Trophoblast cell (in vitro differentiated cells and primary cell): Measurements from ENCODE around the gene KDM4B.
A peak's percentile ranks its signal among the peaks of the same experiment; 100 is the strongest.

Experiments used
- DNase-seq, 2 donors: peaks; one replicate each; pipeline ENCODE4 v3.0.0-alpha.2; 2016
- H2AFZ ChIP-seq: 2 replicates; pipeline ENCODE4 v1.6.1; 2013; ENCODE audit warnings: low read length, moderate library complexity, mild to moderate bottlenecking; ENCODE audit not compliant: insufficient read depth, poor library complexity
- H2AK5ac ChIP-seq: 2 replicates; pipeline ENCODE4 v1.6.1; 2013; ENCODE audit warnings: mild to moderate bottlenecking, low read length
- H2BK120ac ChIP-seq: 2 replicates; pipeline ENCODE4 v1.6.1; 2013; ENCODE audit warnings: low read length, mild to moderate bottlenecking, moderate library complexity; ENCODE audit not compliant: insufficient read depth, poor library complexity
- H2BK12ac ChIP-seq: 2 replicates; pipeline ENCODE4 v1.6.1; 2013; ENCODE audit warnings: mild to moderate bottlenecking, low read length, moderate library complexity
- H2BK5ac ChIP-seq: 2 replicates; pipeline ENCODE4 v1.6.1; 2013; ENCODE audit warnings: low read length, low read depth, moderate library complexity, mild to moderate bottlenecking; ENCODE audit not compliant: poor library complexity
- H3K14ac ChIP-seq: 2 replicates; pipeline ENCODE4 v1.6.1; 2013; ENCODE audit warnings: mild to moderate bottlenecking, low read length
- H3K18ac ChIP-seq: 2 replicates; pipeline ENCODE4 v1.6.1; 2013; ENCODE audit warnings: mild to moderate bottlenecking, low read length
- H3K23ac ChIP-seq: 2 replicates; pipeline ENCODE4 v1.6.1; 2013; ENCODE audit warnings: low read length
- H3K27ac ChIP-seq: 2 replicates; pipeline ENCODE4 v1.5.1; 2013; ENCODE audit warnings: low read depth, mild to moderate bottlenecking, inconsistent platforms, low read length, moderate library complexity
- H3K27me3 ChIP-seq: 2 replicates; pipeline ENCODE4 v1.6.1; 2013; ENCODE audit warnings: inconsistent platforms, mild to moderate bottlenecking, low read length, moderate library complexity; ENCODE audit not compliant: insufficient read depth
- H3K36me3 ChIP-seq, 2 experiments: 1 replicate in 1 of 2; 2 replicates in 1 of 2; pipeline ENCODE4 v1.6.1; 2013; ENCODE audit warnings: low read length in 2 of 2, mild to moderate bottlenecking in 2 of 2, moderate library complexity in 1 of 2; ENCODE audit not compliant: insufficient read depth in 2 of 2, control insufficient read depth in 1 of 2
- H3K4ac ChIP-seq: 2 replicates; pipeline ENCODE4 v1.6.1; 2013; ENCODE audit warnings: low read depth, mild to moderate bottlenecking, low read length, moderate library complexity
- H3K4me1 ChIP-seq, 2 experiments: 1 replicate in 1 of 2; 2 replicates in 1 of 2; pipeline ENCODE4 v1.6.1; 2013; ENCODE audit warnings: low read length in 2 of 2, mild to moderate bottlenecking in 2 of 2, moderate library complexity in 1 of 2; ENCODE audit not compliant: insufficient read depth in 2 of 2, control insufficient read depth in 1 of 2
- H3K4me2 ChIP-seq: 2 replicates; pipeline ENCODE4 v1.6.1; 2013; ENCODE audit warnings: inconsistent platforms, mild to moderate bottlenecking, low read length, moderate library complexity
- H3K4me3 ChIP-seq: 2 replicates; pipeline ENCODE4 v1.5.1; 2013; ENCODE audit warnings: mild to moderate bottlenecking, low read depth, low read length, inconsistent platforms
- H3K79me1 ChIP-seq: one replicate; pipeline ENCODE4 v1.6.1; 2013; ENCODE audit warnings: low read length
- H3K79me2 ChIP-seq: 2 replicates; pipeline ENCODE4 v1.6.1; 2013; ENCODE audit warnings: low read length, mild to moderate bottlenecking; ENCODE audit not compliant: control insufficient read depth, insufficient read depth, poor library complexity
- H3K9ac ChIP-seq: 2 replicates; pipeline ENCODE4 v1.6.1; 2013; ENCODE audit warnings: mild to moderate bottlenecking, low read length
- H3K9me3 ChIP-seq: 2 replicates; pipeline ENCODE4 v1.6.1; 2013; ENCODE audit warnings: low read depth, mild to moderate bottlenecking, control low read depth, inconsistent platforms, low read length; ENCODE audit not compliant: insufficient read depth
- H4K12ac ChIP-seq: 2 replicates; pipeline ENCODE4 v1.6.1; 2013; ENCODE audit warnings: low read depth, mild to moderate bottlenecking, low read length, moderate library complexity
- H4K8ac ChIP-seq: 2 replicates; pipeline ENCODE4 v1.6.1; 2013; ENCODE audit warnings: low read depth, mild to moderate bottlenecking, low read length, moderate library complexity
- H4K91ac ChIP-seq: one replicate; pipeline ENCODE4 v1.6.1; 2013; ENCODE audit warnings: low read depth, mild to moderate bottlenecking, low read length, moderate library complexity
- WGBS: extraction: QIAGEN DNeasy Blood & Tissue Kit; methylation state at CpG from one replicate; pipeline ENCODE4 v1.1.7; 2013; ENCODE audit warnings: missing lambda C conversion rate; ENCODE audit not compliant: insufficient read length, insufficient coverage; ENCODE audit errors: extremely low coverage; 5-methylcytosine and 5-hydroxymethylcytosine counted together

Gene KDM4B

GRCh38 chr19:5103061-5103701 lies 134.3 kb downstream of the KDM4B start:
- Histone ChIP-seq H2BK5ac (no peak overlapping the region), H3K14ac (no peak overlapping the region), H2AK5ac (no peak overlapping the region), H3K23ac (no peak overlapping the region), H3K4me3 (peak overlapping the region; percentile 31), H4K8ac (no peak overlapping the region), H3K4me1 (no peaks in the 10 kb centered on the region), H2BK120ac (no peak overlapping the region), H3K9me3 (peaks cover 8% of the 10 kb centered on the region), H3K79me1 (no peaks in the 10 kb centered on the region), H3K9ac (no peak overlapping the region), H4K12ac (no peak overlapping the region), H3K4me2 (no peak overlapping the region), H3K18ac (no peak overlapping the region), H2BK12ac (no peak overlapping the region), H4K91ac (no peak overlapping the region), H3K27ac (no peak overlapping the region), H3K79me2 (no peaks in the 10 kb centered on the region), H3K36me3 (peaks cover 70 to 85% of the 10 kb centered on the region in 2 experiments), H2AFZ (no peak overlapping the region), H3K27me3 (no peaks in the 10 kb centered on the region), H3K4ac (no peak overlapping the region)
- no peak for DNase-seq
- no CpG with 5 or more reads among the region's 29 CpGs for WGBS

GRCh38 chr19:5103812-5104410 lies 135.0 kb downstream of the KDM4B start:
- H2BK120ac ChIP-seq = no peak overlapping the region
- H3K27me3 ChIP-seq = no peaks in the 10 kb centered on the region
- no peak overlapping the region for H3K23ac ChIP-seq
- H3K4me3 ChIP-seq = no peak overlapping the region
- H3K18ac ChIP-seq = no peak overlapping the region
- no peak overlapping the region for H4K8ac ChIP-seq
- no peak overlapping the region for H2BK12ac ChIP-seq
- no peak overlapping the region for H4K12ac ChIP-seq
- no peak overlapping the region for H2AK5ac ChIP-seq
- H3K14ac ChIP-seq = no peak overlapping the region
- H3K36me3 ChIP-seq = peaks cover 66 to 83% of the 10 kb centered on the region in 2 experiments
- no peaks in the 10 kb centered on the region for H3K4me1 ChIP-seq
- no peaks in the 10 kb centered on the region for H3K79me1 ChIP-seq
- no peak overlapping the region for H2BK5ac ChIP-seq
- no peak for DNase-seq
- no peak overlapping the region for H3K4ac ChIP-seq
- no peak overlapping the region for H2AFZ ChIP-seq
- H3K9me3 ChIP-seq = peaks cover 3% of the 10 kb centered on the region
- H3K9ac ChIP-seq = no peak overlapping the region
- H3K79me2 ChIP-seq = no peaks in the 10 kb centered on the region
- no peak overlapping the region for H3K27ac ChIP-seq
- no CpG with 5 or more reads among the region's 17 CpGs for WGBS
- no peak overlapping the region for H3K4me2 ChIP-seq
- no peak overlapping the region for H4K91ac ChIP-seq

- Histone ChIP-seq H3K18ac (no peak overlapping the region), H3K4ac (no peak overlapping the region), H3K4me2 (no peak overlapping the region), H2AK5ac (no peak overlapping the region), H4K91ac (no peak overlapping the region), H3K4me1 (no peaks in the 10 kb centered on the region), H3K23ac (no peak overlapping the region), H3K27me3 (no peaks in the 10 kb centered on the region), H3K79me1 (no peaks in the 10 kb centered on the region), H2AFZ (no peak overlapping the region), H3K27ac (no peak overlapping the region), H3K79me2 (no peaks in the 10 kb centered on the region), H2BK12ac (no peak overlapping the region), H3K36me3 (peaks cover 62 to 77% of the 10 kb centered on the region in 2 experiments), H2BK5ac (no peak overlapping the region), H4K8ac (no peak overlapping the region), H2BK120ac (no peak overlapping the region), H3K9me3 (peaks cover 3% of the 10 kb centered on the region), H3K4me3 (no peak overlapping the region), H4K12ac (no peak overlapping the region), H3K9ac (no peak overlapping the region), H3K14ac (no peak overlapping the region)
- DNase-seq = no peak
- no CpG with 5 or more reads among the region's 18 CpGs for WGBS
Observed at GRCh38 chr19:5104871-5105351, 136.0 kb downstream of the KDM4B start.

- H2BK120ac ChIP-seq = no peak overlapping the region
- no peak overlapping the region for H2AK5ac ChIP-seq
- no peak overlapping the region for H3K14ac ChIP-seq
- H3K36me3 ChIP-seq = peaks cover 70 to 83% of the 10 kb centered on the region in 2 experiments
- H3K9ac ChIP-seq = no peak overlapping the region
- DNase-seq = no peak
- H3K27ac ChIP-seq = no peak overlapping the region
- no peak overlapping the region for H3K18ac ChIP-seq
- H3K4me3 ChIP-seq = no peak overlapping the region
- H4K12ac ChIP-seq = no peak overlapping the region
- no peak overlapping the region for H2BK5ac ChIP-seq
- no peak overlapping the region for H4K8ac ChIP-seq
- H2AFZ ChIP-seq = no peak overlapping the region
- H3K27me3 ChIP-seq = no peaks in the 10 kb centered on the region
- no peaks in the 10 kb centered on the region for H3K4me1 ChIP-seq
- H2BK12ac ChIP-seq = no peak overlapping the region
- no peak overlapping the region for H3K4me2 ChIP-seq
- no peaks in the 10 kb centered on the region for H3K79me1 ChIP-seq
- no peak overlapping the region for H3K4ac ChIP-seq
- H3K9me3 ChIP-seq = peaks cover 3% of the 10 kb centered on the region
- no CpG with 5 or more reads among the region's 23 CpGs for WGBS
- no peaks in the 10 kb centered on the region for H3K79me2 ChIP-seq
- H4K91ac ChIP-seq = no peak overlapping the region
- no peak overlapping the region for H3K23ac ChIP-seq
Observed at GRCh38 chr19:5106191-5106726, 137.3 kb downstream of the KDM4B start.
